HUES6 (cell line): ENCODE measurements around the gene MCM8.
A peak's percentile ranks its signal among the peaks of the same experiment; 100 is the strongest.

Source experiments
- H3K27ac ChIP-seq: 2 replicates; pipeline ENCODE4 v1.7.0; 2013; ENCODE audit warnings: low read depth, mild to moderate bottlenecking, low read length, inconsistent platforms
- H3K27me3 ChIP-seq: 2 replicates; pipeline ENCODE4 v1.6.1; 2013; ENCODE audit warnings: low read length; ENCODE audit not compliant: control insufficient read depth, insufficient read depth
- H3K36me3 ChIP-seq: 2 replicates; pipeline ENCODE4 v1.6.1; 2013; ENCODE audit warnings: low read length; ENCODE audit not compliant: control insufficient read depth, insufficient read depth
- H3K4me1 ChIP-seq: 2 replicates; pipeline ENCODE4 v1.6.1; 2013; ENCODE audit warnings: low read length; ENCODE audit not compliant: control insufficient read depth, insufficient read depth
- H3K4me3 ChIP-seq: 2 replicates; pipeline ENCODE4 v1.5.1; 2013; ENCODE audit warnings: low read depth, low read length
- H3K9ac ChIP-seq: one replicate; pipeline ENCODE4 v1.6.1; 2013; ENCODE audit warnings: mild to moderate bottlenecking, low read length
- H3K9me3 ChIP-seq: 2 replicates; pipeline ENCODE4 v1.6.1; 2013; ENCODE audit warnings: low read depth, low read length; ENCODE audit not compliant: control insufficient read depth, insufficient read depth

The MCM8 gene

DNA sequence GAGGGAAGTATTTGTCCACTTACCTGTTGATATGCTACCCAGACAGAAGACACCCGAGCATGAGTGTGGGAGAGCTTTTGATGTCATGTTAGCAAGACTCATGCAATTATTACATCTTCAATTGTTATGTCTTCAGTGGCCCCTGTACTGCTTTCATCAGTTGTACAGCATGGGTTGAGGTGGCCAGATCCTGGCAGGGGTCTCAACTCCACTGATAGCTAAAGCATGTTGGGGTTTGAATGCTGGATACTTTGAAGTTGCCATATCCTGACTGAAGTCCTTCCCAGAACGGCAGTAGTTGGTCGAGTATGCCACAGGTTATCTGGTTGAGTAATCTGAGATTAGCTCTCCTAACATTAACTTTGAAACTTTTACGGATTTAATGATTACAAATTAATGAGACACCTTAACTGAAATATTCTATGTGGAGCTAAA, 56.7 kb downstream of the MCM8 start:
- peaks cover 26% of the 10 kb centered on the region for H3K36me3 ChIP-seq
- H3K9ac ChIP-seq = peak overlapping the region; percentile 91
- H3K4me3 ChIP-seq = peak overlapping the region; percentile 92
- H3K4me1 ChIP-seq = peaks cover 12% of the 10 kb centered on the region; the same call in 1 of the 2 replicates
- H3K9me3 ChIP-seq = no peaks in the 10 kb centered on the region
- H3K27ac ChIP-seq = no peak overlapping the region
- H3K27me3 ChIP-seq = no peaks in the 10 kb centered on the region

DNA sequence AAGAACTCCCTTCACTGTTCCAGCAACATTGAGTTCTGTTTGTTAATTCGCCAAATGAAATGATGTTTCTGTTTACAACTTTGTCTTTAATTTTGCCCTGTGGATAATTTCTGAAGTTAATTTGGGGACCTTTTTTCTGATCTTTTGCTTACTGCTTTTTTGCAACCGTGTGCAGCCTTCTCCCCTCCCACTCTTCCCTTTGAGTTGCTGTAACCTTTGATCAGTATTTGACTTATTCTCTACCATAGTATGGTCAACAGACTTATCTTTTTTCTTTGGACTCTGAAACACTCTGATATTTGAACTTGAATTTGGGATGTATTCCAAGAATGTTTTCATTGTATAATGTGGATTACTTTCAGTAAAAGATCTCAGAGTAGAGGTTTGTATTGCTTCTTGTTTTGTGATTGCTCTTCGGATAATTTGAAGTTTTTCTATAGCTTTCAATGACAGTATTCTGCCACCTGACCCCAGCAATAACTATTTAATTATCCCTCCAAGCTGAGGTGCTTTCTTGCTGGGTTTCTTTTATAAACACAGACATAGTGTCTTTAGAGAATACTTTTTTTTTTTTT, 57.2 kb downstream of the MCM8 start:
- H3K9ac ChIP-seq = peak overlapping the region; percentile 91
- no peaks in the 10 kb centered on the region for H3K9me3 ChIP-seq
- peak overlapping the region; percentile 92 for H3K4me3 ChIP-seq
- H3K27me3 ChIP-seq = no peaks in the 10 kb centered on the region
- peaks cover 31% of the 10 kb centered on the region for H3K36me3 ChIP-seq
- no peak overlapping the region for H3K27ac ChIP-seq
- H3K4me1 ChIP-seq = peaks cover 12% of the 10 kb centered on the region; the same call in 1 of the 2 replicates

DNA sequence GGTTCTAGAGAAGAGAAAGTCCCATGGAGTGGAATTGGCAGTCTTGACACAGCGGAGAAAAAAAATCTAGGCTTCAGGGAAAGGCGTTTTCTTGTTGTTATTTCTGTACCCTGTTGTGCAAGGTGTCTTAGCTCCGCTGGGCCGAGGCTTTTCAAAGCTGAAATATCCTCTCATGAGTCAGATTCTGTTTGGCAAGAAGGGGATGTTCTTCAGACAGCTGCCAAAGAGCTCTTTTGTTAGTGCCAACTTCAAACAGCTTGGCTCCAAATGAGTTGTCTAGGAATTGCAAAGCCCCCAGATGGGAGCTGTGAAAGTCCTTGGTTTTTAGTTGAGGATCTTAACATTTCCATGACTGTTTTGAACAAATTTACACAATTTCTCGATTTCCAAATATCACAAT, 57.8 kb downstream of the MCM8 start:
- H3K4me3 ChIP-seq = peak overlapping the region; percentile 21; the same call in 1 of the 2 replicates
- H3K4me1 ChIP-seq = peaks cover 12% of the 10 kb centered on the region; the same call in 1 of the 2 replicates
- peaks cover 35% of the 10 kb centered on the region for H3K36me3 ChIP-seq
- no peaks in the 10 kb centered on the region for H3K9me3 ChIP-seq
- H3K9ac ChIP-seq = no peak overlapping the region
- no peaks in the 10 kb centered on the region for H3K27me3 ChIP-seq
- H3K27ac ChIP-seq = no peak overlapping the region

DNA sequence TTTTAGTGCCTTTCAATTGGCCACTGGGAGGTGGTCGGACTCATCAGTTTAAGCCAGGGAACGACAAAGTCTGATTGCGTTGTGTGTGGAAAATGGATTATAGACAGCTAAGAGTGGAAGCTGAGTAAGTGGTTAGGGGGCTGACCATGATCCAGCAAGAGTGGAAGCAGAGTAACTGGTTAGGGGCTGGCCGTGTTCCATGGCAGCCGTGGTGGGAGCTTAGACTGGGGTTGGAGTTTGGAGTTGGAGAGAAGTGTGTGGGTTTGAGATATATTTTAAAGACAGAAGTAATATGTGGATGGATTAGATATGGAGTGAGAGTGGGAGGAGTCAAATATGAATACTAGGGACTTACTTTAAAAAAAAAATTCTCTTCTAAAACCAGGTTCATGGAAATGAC, 61.7 kb downstream of the MCM8 start:
- H3K27ac ChIP-seq = no peak overlapping the region
- H3K36me3 ChIP-seq = peaks cover 64% of the 10 kb centered on the region
- H3K4me1 ChIP-seq = peaks cover 11% of the 10 kb centered on the region; the same call in 1 of the 2 replicates
- no peaks in the 10 kb centered on the region for H3K27me3 ChIP-seq
- H3K9ac ChIP-seq = no peak overlapping the region
- H3K9me3 ChIP-seq = no peaks in the 10 kb centered on the region
- no peak overlapping the region for H3K4me3 ChIP-seq

DNA sequence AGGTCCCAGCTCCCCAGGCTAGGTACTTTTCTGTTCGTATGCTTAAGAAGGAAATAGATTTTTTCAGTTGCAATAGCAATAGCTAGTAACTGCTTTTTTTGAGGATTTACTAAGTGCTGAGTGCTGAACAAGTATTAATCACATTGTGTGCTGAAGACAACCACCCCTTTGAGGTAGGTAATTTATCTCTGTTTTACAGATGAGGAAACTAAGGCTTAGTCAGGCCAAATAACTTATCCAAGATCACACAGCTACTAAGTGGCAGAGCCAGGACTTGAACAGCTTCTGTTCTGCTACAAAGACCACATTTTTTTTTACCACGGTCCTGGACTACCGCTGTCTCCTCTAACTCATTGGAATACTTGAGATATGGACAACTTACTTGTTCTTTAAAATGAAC, 63.6 kb downstream of the MCM8 start:
- Histone ChIP-seq H3K36me3 (peaks cover 73% of the 10 kb centered on the region), H3K27ac (no peak overlapping the region)

DNA sequence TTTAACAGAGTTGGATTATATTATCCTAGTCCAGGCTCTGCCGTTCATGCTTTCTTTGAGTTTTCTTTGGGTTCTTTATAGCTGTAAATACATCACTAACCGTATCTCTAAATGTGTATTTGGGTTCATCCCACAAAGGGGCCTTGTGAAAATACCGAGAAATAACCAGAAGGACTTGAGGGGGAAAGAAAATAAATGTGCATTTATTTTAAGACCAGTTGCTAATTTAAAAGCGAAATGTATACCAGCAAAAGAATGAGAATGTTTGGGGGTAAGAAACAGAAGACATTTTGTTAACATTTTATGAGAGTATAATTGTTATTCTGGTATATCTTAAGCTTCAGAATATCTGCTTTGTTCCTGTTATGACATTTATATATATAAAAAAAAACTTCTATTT, 64.5 kb downstream of the MCM8 start:
- Histone ChIP-seq H3K4me1 (no peaks in the 10 kb centered on the region), H3K9ac (no peak overlapping the region), H3K9me3 (no peaks in the 10 kb centered on the region), H3K4me3 (no peak overlapping the region), H3K27ac (no peak overlapping the region), H3K27me3 (no peaks in the 10 kb centered on the region), H3K36me3 (peaks cover 68% of the 10 kb centered on the region)

More for the DNA sequence above, 63.6 kb downstream of the MCM8 start:
- Histone ChIP-seq H3K9me3 (no peaks in the 10 kb centered on the region), H3K4me1 (no peaks in the 10 kb centered on the region), H3K4me3 (no peak overlapping the region), H3K9ac (no peak overlapping the region), H3K27me3 (no peaks in the 10 kb centered on the region)

DNA sequence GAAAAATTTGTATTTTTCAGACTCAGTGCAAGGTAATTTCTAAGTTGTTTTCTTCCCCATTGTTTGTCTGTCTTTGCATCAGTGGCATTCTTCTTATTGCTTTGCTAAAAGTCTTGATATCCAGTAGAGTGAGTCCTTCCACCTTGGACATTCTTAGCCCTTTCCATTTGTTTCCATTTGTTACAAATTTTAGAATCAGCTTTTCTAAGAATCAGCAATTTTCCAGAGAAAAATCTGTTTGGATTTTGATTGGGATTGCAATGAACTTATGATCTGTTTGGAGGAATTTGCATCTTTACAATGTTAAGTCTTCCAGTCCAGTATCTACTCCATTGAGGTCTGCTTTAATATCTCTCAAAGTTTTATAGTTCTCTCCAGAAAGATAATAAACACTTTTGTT, 67.0 kb downstream of the MCM8 start:
- Histone ChIP-seq H3K4me3 (no peak overlapping the region), H3K9me3 (no peaks in the 10 kb centered on the region), H3K9ac (no peak overlapping the region), H3K36me3 (peaks cover 58% of the 10 kb centered on the region), H3K4me1 (no peaks in the 10 kb centered on the region), H3K27ac (no peak overlapping the region), H3K27me3 (no peaks in the 10 kb centered on the region)

DNA sequence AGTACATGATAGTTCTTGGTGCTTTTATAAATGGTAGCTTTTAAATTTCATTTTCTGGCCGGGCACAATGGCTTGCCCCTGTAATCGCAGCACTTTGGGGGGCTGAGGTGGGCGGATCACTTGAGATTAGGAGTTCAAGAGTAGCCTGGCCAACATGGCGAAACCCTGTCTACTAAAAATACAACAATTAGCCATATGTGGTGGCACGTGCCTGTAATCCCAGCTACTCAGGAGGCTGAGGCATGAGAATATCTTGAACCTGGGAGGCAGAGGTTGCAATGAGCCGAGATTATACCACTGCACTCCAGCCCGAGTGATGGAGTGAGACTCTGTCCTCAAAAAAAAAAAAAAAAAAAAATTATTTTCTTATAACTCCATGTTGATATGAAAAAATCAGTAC, 67.4 kb downstream of the MCM8 start:
- Histone ChIP-seq H3K9ac (no peak overlapping the region), H3K4me1 (no peaks in the 10 kb centered on the region), H3K27me3 (no peaks in the 10 kb centered on the region), H3K36me3 (peaks cover 58% of the 10 kb centered on the region), H3K4me3 (no peak overlapping the region), H3K9me3 (no peaks in the 10 kb centered on the region), H3K27ac (no peak overlapping the region)

DNA sequence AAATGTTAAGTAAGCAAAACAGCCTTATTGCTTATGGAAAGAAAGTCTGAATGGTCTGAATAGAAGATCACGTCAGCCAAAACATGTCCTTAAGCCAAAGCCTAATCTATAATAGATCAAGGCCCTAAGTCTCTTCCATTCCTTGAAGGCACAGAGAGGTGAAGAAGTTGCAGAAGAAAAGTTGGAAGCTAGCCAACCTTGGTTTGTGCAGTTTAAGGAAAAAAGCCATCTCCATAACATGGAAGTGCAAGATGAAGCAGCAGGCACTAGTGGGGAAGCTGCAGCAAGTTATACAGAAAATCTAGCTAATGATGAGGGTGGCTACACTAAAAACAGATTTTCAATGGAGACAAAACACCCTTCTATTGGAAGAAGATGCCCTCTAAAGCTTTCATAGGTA, 74.3 kb downstream of the MCM8 start:
- Histone ChIP-seq H3K4me1 (no peaks in the 10 kb centered on the region), H3K4me3 (no peak overlapping the region), H3K9me3 (peaks cover 12% of the 10 kb centered on the region; the same call in 1 of the 2 replicates), H3K27ac (no peak overlapping the region), H3K27me3 (no peaks in the 10 kb centered on the region), H3K36me3 (peaks cover 59% of the 10 kb centered on the region), H3K9ac (no peak overlapping the region)

DNA sequence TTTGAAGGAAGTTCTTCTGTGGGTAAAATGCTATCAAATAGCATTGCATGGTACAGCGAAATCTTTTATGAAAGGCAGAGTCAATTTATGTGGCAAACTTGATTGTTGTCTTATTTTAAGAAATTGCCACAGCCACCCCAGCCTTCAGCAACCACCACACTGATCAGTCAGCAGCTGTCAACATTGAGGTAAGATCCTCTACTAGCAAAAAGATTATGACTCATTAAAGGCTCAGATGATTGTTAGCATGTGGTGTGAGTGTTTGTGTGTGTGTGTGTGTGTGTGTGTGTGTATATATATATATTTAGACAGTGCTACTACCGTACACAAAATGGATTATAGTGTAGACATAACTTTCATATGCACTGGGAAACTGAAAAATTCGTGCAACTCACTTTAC, 75.6 kb downstream of the MCM8 start:
- Histone ChIP-seq H3K9me3 (peaks cover 12% of the 10 kb centered on the region; the same call in 1 of the 2 replicates), H3K9ac (no peak overlapping the region), H3K4me3 (no peak overlapping the region), H3K27ac (no peak overlapping the region), H3K4me1 (no peaks in the 10 kb centered on the region), H3K36me3 (peaks cover 55% of the 10 kb centered on the region), H3K27me3 (no peaks in the 10 kb centered on the region)

DNA sequence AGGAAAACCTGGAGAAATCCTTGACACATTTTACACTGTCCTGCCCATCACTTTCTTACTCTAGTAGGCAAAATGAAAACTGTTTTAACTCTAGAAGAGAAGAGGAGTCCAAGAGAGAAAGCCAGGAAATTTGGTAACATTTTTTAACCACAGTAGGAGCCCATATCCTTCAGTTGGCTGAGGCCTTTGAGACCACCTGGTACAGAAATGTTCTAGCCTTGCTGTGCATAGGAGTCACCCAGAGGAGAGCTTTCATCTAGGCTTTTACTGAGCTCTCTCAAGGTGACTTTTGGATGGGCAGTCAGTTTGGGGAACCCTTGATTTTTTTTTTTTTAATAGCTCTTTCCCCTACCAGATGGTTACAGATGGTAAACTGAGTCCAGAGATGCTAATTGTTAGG, 78.4 kb downstream of the MCM8 start:
- Histone ChIP-seq H3K27me3 (no peaks in the 10 kb centered on the region), H3K36me3 (peaks cover 42% of the 10 kb centered on the region), H3K9me3 (peaks cover 12% of the 10 kb centered on the region; the same call in 1 of the 2 replicates), H3K27ac (no peak overlapping the region), H3K4me1 (no peaks in the 10 kb centered on the region), H3K4me3 (no peak overlapping the region), H3K9ac (no peak overlapping the region)
